ENCODE data around the gene MEMO1.
"Not testable (repeated sequence)": the region's sequence is repeated elsewhere in the genome, so short reads cannot be mapped to it uniquely, and the experiment has no call there.

Gene MEMO1

GRCh38 chr2:31998731-31999383, 12.0 kb downstream of the MEMO1 start:
- no peak for DNase-seq (ENCODE audit: low read depth, low spot score)

GRCh38 chr2:31997653-31998052, 13.2 kb downstream of the MEMO1 start:
- DNase-seq (ENCODE audit: low read depth, low spot score), result no peak

- no peak for DNase-seq (ENCODE audit: low read depth, low spot score)
Observed at GRCh38 chr2:31996571-31997150, 14.1 kb downstream of the MEMO1 start.

- no peak for DNase-seq (ENCODE audit: low read depth, low spot score)
Observed at GRCh38 chr2:31992934-31993333, 17.9 kb downstream of the MEMO1 start.

GRCh38 chr2:31992025-31992579, 18.7 kb downstream of the MEMO1 start:
- DNase-seq (ENCODE audit: low read depth, low spot score), result no peak

GRCh38 chr2:31989946-31990345, 20.9 kb downstream of the MEMO1 start:
- DNase-seq (ENCODE audit: low read depth, low spot score), result no peak

GRCh38 chr2:31987454-31988220, 23.2 kb downstream of the MEMO1 start:
- DNase-seq (ENCODE audit: low read depth, low spot score), result no peak

GRCh38 chr2:31986906-31987305, 23.9 kb downstream of the MEMO1 start:
- DNase-seq (ENCODE audit: low read depth, low spot score), result no peak

- DNase-seq (ENCODE audit: low read depth, low spot score), result no peak
Observed at GRCh38 chr2:31983762-31984467, 26.9 kb downstream of the MEMO1 start.

- no peak for DNase-seq (ENCODE audit: low read depth, low spot score)
Observed at GRCh38 chr2:31980674-31981356, 30.0 kb downstream of the MEMO1 start.

- no peak for DNase-seq (ENCODE audit: low read depth, low spot score)
Observed at GRCh38 chr2:31979956-31980355, 30.9 kb downstream of the MEMO1 start.

GRCh38 chr2:31979018-31979417, 31.8 kb downstream of the MEMO1 start:
- DNase-seq (ENCODE audit: low read depth, low spot score), result no peak

- DNase-seq (ENCODE audit: low read depth, low spot score), result no peak
Observed at GRCh38 chr2:31978436-31978835, 32.4 kb downstream of the MEMO1 start.

GRCh38 chr2:31973665-31974064, 37.1 kb downstream of the MEMO1 start:
- no peak for DNase-seq (ENCODE audit: low read depth, low spot score)

GRCh38 chr2:31972059-31972458, 38.7 kb downstream of the MEMO1 start:
- no peak for DNase-seq (ENCODE audit: low read depth, low spot score)

- DNase-seq (ENCODE audit: low read depth, low spot score), result no peak
Observed at GRCh38 chr2:31969178-31969577, 41.6 kb downstream of the MEMO1 start.

- no peak for DNase-seq (ENCODE audit: low read depth, low spot score)
Observed at GRCh38 chr2:31967790-31968189, 43.0 kb downstream of the MEMO1 start.

GRCh38 chr2:31966402-31966801, 44.4 kb downstream of the MEMO1 start:
- not testable (repeated sequence) for DNase-seq (ENCODE audit: low read depth, low spot score)

GRCh38 chr2:31965094-31965493, 45.7 kb downstream of the MEMO1 start:
- DNase-seq (ENCODE audit: low read depth, low spot score), result no peak

GRCh38 chr2:31962757-31963361, 47.9 kb downstream of the MEMO1 start:
- no peak for DNase-seq (ENCODE audit: low read depth, low spot score)

GRCh38 chr2:31958140-31958717, 52.6 kb downstream of the MEMO1 start:
- DNase-seq (ENCODE audit: low read depth, low spot score), result no peak

All from smooth muscle cell of the brain vasculature (primary cell).